H1 (cell line): ENCODE measurements around the gene COL6A3. TPM values are rescaled to one million over a fixed set of nuclear protein-coding genes. Genes with fewer than 3 reads are reported as not detected.

ENCODE experiments used
- polyA plus RNA-seq, 7 experiments: library from polyadenylated mRNA; depleted of rRNA in 3 of 7; stranded (reverse) in 5 of 7; unstranded in 2 of 7; fragments of >200 nt in 5 of 7; fragments of 200-250 nt in 2 of 7; gene quantifications; 1 replicate in 5 of 7; 2 replicates in 1 of 7; 4 replicates in 1 of 7; pipeline versions ENCODE4 v1.2.1 to v1.2.3, GENCODE V29; 2011 to 2013; ENCODE audit warnings: missing spikeins in 2 of 7, mixed read lengths in 2 of 7
- total RNA-seq: library from RNA; stranded (reverse); fragmentation: NEBNext Ultra II Directional; extraction: Animal tissue kit (Norgen Biotek cat#: 25700); gene quantifications from 2 replicates; pipeline ENCODE4 v1.2.1, GENCODE V29; 2021
- TF ChIP-seq, protein P1 (sequence below): fragments of 300-600 bp; sonication (generic); IDR thresholded peaks from 2 replicates; pipeline ENCODE4 v1.7.1; 2012; ENCODE audit warnings: low read length, moderate library complexity, mild to moderate bottlenecking, inconsistent platforms; ENCODE audit not compliant: insufficient replicate concordance

The COL6A3 gene
- total and polyA plus RNA-seq, 2 of the 8 experiments (the other 6 are each of a cell fraction or from before 2014, with no cell fraction given): 1.2 to 3.4 TPM

- TF ChIP-seq, protein P1, sequence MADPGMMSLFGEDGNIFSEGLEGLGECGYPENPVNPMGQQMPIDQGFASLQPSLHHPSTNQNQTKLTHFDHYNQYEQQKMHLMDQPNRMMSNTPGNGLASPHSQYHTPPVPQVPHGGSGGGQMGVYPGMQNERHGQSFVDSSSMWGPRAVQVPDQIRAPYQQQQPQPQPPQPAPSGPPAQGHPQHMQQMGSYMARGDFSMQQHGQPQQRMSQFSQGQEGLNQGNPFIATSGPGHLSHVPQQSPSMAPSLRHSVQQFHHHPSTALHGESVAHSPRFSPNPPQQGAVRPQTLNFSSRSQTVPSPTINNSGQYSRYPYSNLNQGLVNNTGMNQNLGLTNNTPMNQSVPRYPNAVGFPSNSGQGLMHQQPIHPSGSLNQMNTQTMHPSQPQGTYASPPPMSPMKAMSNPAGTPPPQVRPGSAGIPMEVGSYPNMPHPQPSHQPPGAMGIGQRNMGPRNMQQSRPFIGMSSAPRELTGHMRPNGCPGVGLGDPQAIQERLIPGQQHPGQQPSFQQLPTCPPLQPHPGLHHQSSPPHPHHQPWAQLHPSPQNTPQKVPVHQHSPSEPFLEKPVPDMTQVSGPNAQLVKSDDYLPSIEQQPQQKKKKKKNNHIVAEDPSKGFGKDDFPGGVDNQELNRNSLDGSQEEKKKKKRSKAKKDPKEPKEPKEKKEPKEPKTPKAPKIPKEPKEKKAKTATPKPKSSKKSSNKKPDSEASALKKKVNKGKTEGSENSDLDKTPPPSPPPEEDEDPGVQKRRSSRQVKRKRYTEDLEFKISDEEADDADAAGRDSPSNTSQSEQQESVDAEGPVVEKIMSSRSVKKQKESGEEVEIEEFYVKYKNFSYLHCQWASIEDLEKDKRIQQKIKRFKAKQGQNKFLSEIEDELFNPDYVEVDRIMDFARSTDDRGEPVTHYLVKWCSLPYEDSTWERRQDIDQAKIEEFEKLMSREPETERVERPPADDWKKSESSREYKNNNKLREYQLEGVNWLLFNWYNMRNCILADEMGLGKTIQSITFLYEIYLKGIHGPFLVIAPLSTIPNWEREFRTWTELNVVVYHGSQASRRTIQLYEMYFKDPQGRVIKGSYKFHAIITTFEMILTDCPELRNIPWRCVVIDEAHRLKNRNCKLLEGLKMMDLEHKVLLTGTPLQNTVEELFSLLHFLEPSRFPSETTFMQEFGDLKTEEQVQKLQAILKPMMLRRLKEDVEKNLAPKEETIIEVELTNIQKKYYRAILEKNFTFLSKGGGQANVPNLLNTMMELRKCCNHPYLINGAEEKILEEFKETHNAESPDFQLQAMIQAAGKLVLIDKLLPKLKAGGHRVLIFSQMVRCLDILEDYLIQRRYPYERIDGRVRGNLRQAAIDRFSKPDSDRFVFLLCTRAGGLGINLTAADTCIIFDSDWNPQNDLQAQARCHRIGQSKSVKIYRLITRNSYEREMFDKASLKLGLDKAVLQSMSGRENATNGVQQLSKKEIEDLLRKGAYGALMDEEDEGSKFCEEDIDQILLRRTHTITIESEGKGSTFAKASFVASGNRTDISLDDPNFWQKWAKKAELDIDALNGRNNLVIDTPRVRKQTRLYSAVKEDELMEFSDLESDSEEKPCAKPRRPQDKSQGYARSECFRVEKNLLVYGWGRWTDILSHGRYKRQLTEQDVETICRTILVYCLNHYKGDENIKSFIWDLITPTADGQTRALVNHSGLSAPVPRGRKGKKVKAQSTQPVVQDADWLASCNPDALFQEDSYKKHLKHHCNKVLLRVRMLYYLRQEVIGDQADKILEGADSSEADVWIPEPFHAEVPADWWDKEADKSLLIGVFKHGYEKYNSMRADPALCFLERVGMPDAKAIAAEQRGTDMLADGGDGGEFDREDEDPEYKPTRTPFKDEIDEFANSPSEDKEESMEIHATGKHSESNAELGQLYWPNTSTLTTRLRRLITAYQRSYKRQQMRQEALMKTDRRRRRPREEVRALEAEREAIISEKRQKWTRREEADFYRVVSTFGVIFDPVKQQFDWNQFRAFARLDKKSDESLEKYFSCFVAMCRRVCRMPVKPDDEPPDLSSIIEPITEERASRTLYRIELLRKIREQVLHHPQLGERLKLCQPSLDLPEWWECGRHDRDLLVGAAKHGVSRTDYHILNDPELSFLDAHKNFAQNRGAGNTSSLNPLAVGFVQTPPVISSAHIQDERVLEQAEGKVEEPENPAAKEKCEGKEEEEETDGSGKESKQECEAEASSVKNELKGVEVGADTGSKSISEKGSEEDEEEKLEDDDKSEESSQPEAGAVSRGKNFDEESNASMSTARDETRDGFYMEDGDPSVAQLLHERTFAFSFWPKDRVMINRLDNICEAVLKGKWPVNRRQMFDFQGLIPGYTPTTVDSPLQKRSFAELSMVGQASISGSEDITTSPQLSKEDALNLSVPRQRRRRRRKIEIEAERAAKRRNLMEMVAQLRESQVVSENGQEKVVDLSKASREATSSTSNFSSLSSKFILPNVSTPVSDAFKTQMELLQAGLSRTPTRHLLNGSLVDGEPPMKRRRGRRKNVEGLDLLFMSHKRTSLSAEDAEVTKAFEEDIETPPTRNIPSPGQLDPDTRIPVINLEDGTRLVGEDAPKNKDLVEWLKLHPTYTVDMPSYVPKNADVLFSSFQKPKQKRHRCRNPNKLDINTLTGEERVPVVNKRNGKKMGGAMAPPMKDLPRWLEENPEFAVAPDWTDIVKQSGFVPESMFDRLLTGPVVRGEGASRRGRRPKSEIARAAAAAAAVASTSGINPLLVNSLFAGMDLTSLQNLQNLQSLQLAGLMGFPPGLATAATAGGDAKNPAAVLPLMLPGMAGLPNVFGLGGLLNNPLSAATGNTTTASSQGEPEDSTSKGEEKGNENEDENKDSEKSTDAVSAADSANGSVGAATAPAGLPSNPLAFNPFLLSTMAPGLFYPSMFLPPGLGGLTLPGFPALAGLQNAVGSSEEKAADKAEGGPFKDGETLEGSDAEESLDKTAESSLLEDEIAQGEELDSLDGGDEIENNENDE: no peak
These were observed 2.8 kb downstream of the COL6A3 start (continued) for GRCh38 chr2:237411092-237411601.
